ENCODE measurements around the gene NAP1L2.

GRCh38 chrX:73182502-73183114, 32.0 kb downstream of the NAP1L2 start:
- no peak for TF ChIP-seq CTCF (IDR thresholded peaks at IDR 0.05)
- no peak for TF ChIP-seq POLR2A (IDR thresholded peaks at IDR 0.05)

Data from Peyer's patch (tissue), 4 donors.